ENCODE measurements around the gene EPGN.

EPGN gene

GRCh38 chr4:74322301-74322700, 14.0 kb downstream of the EPGN start:
- H3K36me3 ChIP-seq (ENCODE audit: control insufficient read depth in 2 of 2, insufficient read depth in 2 of 2, low read length in 2 of 2) = no peaks in the 10 kb centered on the region
- H3K9ac ChIP-seq (ENCODE audit: low read length in 2 of 2) = no peak overlapping the region
- H3K27ac ChIP-seq (ENCODE audit: low read length) = no peak overlapping the region
- no peaks in the 10 kb centered on the region for H3K27me3 ChIP-seq (ENCODE audit: control insufficient read depth in 1 of 2, insufficient read depth in 2 of 2, low read length in 2 of 2)
- no peaks in the 10 kb centered on the region for H3K9me3 ChIP-seq (ENCODE audit: control insufficient read depth in 2 of 2, low read length in 2 of 2)
- H3K4me1 ChIP-seq (ENCODE audit: control insufficient read depth, insufficient read depth, low read length) = no peaks in the 10 kb centered on the region
- no peak overlapping the region for H3K4me3 ChIP-seq (ENCODE audit: low read length in 2 of 2)

- Histone ChIP-seq H3K4me3 (ENCODE audit: low read length in 2 of 2) (no peak overlapping the region), H3K27me3 (ENCODE audit: control insufficient read depth in 1 of 2, insufficient read depth in 2 of 2, low read length in 2 of 2) (no peaks in the 10 kb centered on the region), H3K9me3 (ENCODE audit: control insufficient read depth in 2 of 2, low read length in 2 of 2) (no peaks in the 10 kb centered on the region), H3K4me1 (ENCODE audit: control insufficient read depth, insufficient read depth, low read length) (no peaks in the 10 kb centered on the region), H3K9ac (ENCODE audit: low read length in 2 of 2) (no peak overlapping the region), H3K36me3 (ENCODE audit: control insufficient read depth in 2 of 2, insufficient read depth in 2 of 2, low read length in 2 of 2) (no peaks in the 10 kb centered on the region), H3K27ac (ENCODE audit: low read length) (no peak overlapping the region)
These were observed 15.4 kb downstream of the EPGN start for GRCh38 chr4:74323663-74324062.

GRCh38 chr4:74324262-74324661, 16.0 kb downstream of the EPGN start:
- no peaks in the 10 kb centered on the region for H3K27me3 ChIP-seq (ENCODE audit: control insufficient read depth in 1 of 2, insufficient read depth in 2 of 2, low read length in 2 of 2)

GRCh38 chr4:74325886-74326285, 17.6 kb downstream of the EPGN start:
- Histone ChIP-seq H3K9ac (ENCODE audit: low read length in 2 of 2) (no peak overlapping the region), H3K9me3 (ENCODE audit: control insufficient read depth in 2 of 2, low read length in 2 of 2) (no peaks in the 10 kb centered on the region), H3K4me1 (ENCODE audit: control insufficient read depth, insufficient read depth, low read length) (no peaks in the 10 kb centered on the region), H3K4me3 (ENCODE audit: low read length in 2 of 2) (no peak overlapping the region), H3K27me3 (ENCODE audit: control insufficient read depth in 1 of 2, insufficient read depth in 2 of 2, low read length in 2 of 2) (no peaks in the 10 kb centered on the region), H3K36me3 (ENCODE audit: control insufficient read depth in 2 of 2, insufficient read depth in 2 of 2, low read length in 2 of 2) (no peaks in the 10 kb centered on the region), H3K27ac (ENCODE audit: low read length) (no peak overlapping the region)

More at GRCh38 chr4:74324262-74324661, 16.0 kb downstream of the EPGN start:
- H3K36me3 ChIP-seq (ENCODE audit: control insufficient read depth in 2 of 2, insufficient read depth in 2 of 2, low read length in 2 of 2) = no peaks in the 10 kb centered on the region
- no peak overlapping the region for H3K27ac ChIP-seq (ENCODE audit: low read length)
- H3K9ac ChIP-seq (ENCODE audit: low read length in 2 of 2) = no peak overlapping the region
- no peaks in the 10 kb centered on the region for H3K4me1 ChIP-seq (ENCODE audit: control insufficient read depth, insufficient read depth, low read length)
- no peaks in the 10 kb centered on the region for H3K9me3 ChIP-seq (ENCODE audit: control insufficient read depth in 2 of 2, low read length in 2 of 2)
- H3K4me3 ChIP-seq (ENCODE audit: low read length in 2 of 2) = no peak overlapping the region

GRCh38 chr4:74327762-74328161, 19.5 kb downstream of the EPGN start:
- Histone ChIP-seq H3K9me3 (ENCODE audit: control insufficient read depth in 2 of 2, low read length in 2 of 2) (no peaks in the 10 kb centered on the region), H3K9ac (ENCODE audit: low read length in 2 of 2) (no peak overlapping the region), H3K27me3 (ENCODE audit: control insufficient read depth in 1 of 2, insufficient read depth in 2 of 2, low read length in 2 of 2) (no peaks in the 10 kb centered on the region), H3K4me1 (ENCODE audit: control insufficient read depth, insufficient read depth, low read length) (no peaks in the 10 kb centered on the region), H3K27ac (ENCODE audit: low read length) (no peak overlapping the region), H3K4me3 (ENCODE audit: low read length in 2 of 2) (no peak overlapping the region), H3K36me3 (ENCODE audit: control insufficient read depth in 2 of 2, insufficient read depth in 2 of 2, low read length in 2 of 2) (no peaks in the 10 kb centered on the region)

- Histone ChIP-seq H3K9ac (ENCODE audit: low read length in 2 of 2) (no peak overlapping the region), H3K27ac (ENCODE audit: low read length) (no peak overlapping the region), H3K36me3 (ENCODE audit: control insufficient read depth in 2 of 2, insufficient read depth in 2 of 2, low read length in 2 of 2) (no peaks in the 10 kb centered on the region), H3K4me3 (ENCODE audit: low read length in 2 of 2) (no peak overlapping the region), H3K9me3 (ENCODE audit: control insufficient read depth in 2 of 2, low read length in 2 of 2) (no peaks in the 10 kb centered on the region), H3K27me3 (ENCODE audit: control insufficient read depth in 1 of 2, insufficient read depth in 2 of 2, low read length in 2 of 2) (no peaks in the 10 kb centered on the region), H3K4me1 (ENCODE audit: control insufficient read depth, insufficient read depth, low read length) (no peaks in the 10 kb centered on the region)
These were observed 20.2 kb downstream of the EPGN start for GRCh38 chr4:74328501-74328900.

- H3K9ac ChIP-seq (ENCODE audit: low read length in 2 of 2) = no peak overlapping the region
- no peak overlapping the region for H3K4me3 ChIP-seq (ENCODE audit: low read length in 2 of 2)
- H3K4me1 ChIP-seq (ENCODE audit: control insufficient read depth, insufficient read depth, low read length) = no peaks in the 10 kb centered on the region
- H3K36me3 ChIP-seq (ENCODE audit: control insufficient read depth in 2 of 2, insufficient read depth in 2 of 2, low read length in 2 of 2) = no peaks in the 10 kb centered on the region
- H3K9me3 ChIP-seq (ENCODE audit: control insufficient read depth in 2 of 2, low read length in 2 of 2) = no peaks in the 10 kb centered on the region
- H3K27me3 ChIP-seq (ENCODE audit: control insufficient read depth in 1 of 2, insufficient read depth in 2 of 2, low read length in 2 of 2) = no peaks in the 10 kb centered on the region
- H3K27ac ChIP-seq (ENCODE audit: low read length) = no peak overlapping the region
These were observed 21.0 kb downstream of the EPGN start for GRCh38 chr4:74329307-74329706.

- Histone ChIP-seq H3K4me1 (ENCODE audit: control insufficient read depth, insufficient read depth, low read length) (no peaks in the 10 kb centered on the region), H3K36me3 (ENCODE audit: control insufficient read depth in 2 of 2, insufficient read depth in 2 of 2, low read length in 2 of 2) (no peaks in the 10 kb centered on the region), H3K27me3 (ENCODE audit: control insufficient read depth in 1 of 2, insufficient read depth in 2 of 2, low read length in 2 of 2) (no peaks in the 10 kb centered on the region), H3K27ac (ENCODE audit: low read length) (no peak overlapping the region), H3K9me3 (ENCODE audit: control insufficient read depth in 2 of 2, low read length in 2 of 2) (no peaks in the 10 kb centered on the region), H3K4me3 (ENCODE audit: low read length in 2 of 2) (no peak overlapping the region), H3K9ac (ENCODE audit: low read length in 2 of 2) (no peak overlapping the region)
These were observed 22.1 kb downstream of the EPGN start for GRCh38 chr4:74330295-74330750.

GRCh38 chr4:74331252-74331651, 23.0 kb downstream of the EPGN start:
- Histone ChIP-seq H3K36me3 (ENCODE audit: control insufficient read depth in 2 of 2, insufficient read depth in 2 of 2, low read length in 2 of 2) (no peaks in the 10 kb centered on the region), H3K4me1 (ENCODE audit: control insufficient read depth, insufficient read depth, low read length) (no peaks in the 10 kb centered on the region), H3K9ac (ENCODE audit: low read length in 2 of 2) (no peak overlapping the region), H3K4me3 (ENCODE audit: low read length in 2 of 2) (no peak overlapping the region), H3K27ac (ENCODE audit: low read length) (no peak overlapping the region), H3K9me3 (ENCODE audit: control insufficient read depth in 2 of 2, low read length in 2 of 2) (no peaks in the 10 kb centered on the region), H3K27me3 (ENCODE audit: control insufficient read depth in 1 of 2, insufficient read depth in 2 of 2, low read length in 2 of 2) (no peaks in the 10 kb centered on the region)

- H3K27me3 ChIP-seq (ENCODE audit: control insufficient read depth in 1 of 2, insufficient read depth in 2 of 2, low read length in 2 of 2) = no peaks in the 10 kb centered on the region
- no peaks in the 10 kb centered on the region for H3K4me1 ChIP-seq (ENCODE audit: control insufficient read depth, insufficient read depth, low read length)
- H3K9ac ChIP-seq (ENCODE audit: low read length in 2 of 2) = no peak overlapping the region
- no peaks in the 10 kb centered on the region for H3K36me3 ChIP-seq (ENCODE audit: control insufficient read depth in 2 of 2, insufficient read depth in 2 of 2, low read length in 2 of 2)
- no peak overlapping the region for H3K27ac ChIP-seq (ENCODE audit: low read length)
- no peaks in the 10 kb centered on the region for H3K9me3 ChIP-seq (ENCODE audit: control insufficient read depth in 2 of 2, low read length in 2 of 2)
- no peak overlapping the region for H3K4me3 ChIP-seq (ENCODE audit: low read length in 2 of 2)
These were observed 23.7 kb downstream of the EPGN start for GRCh38 chr4:74331944-74332343.

GRCh38 chr4:74334636-74335035, 26.4 kb downstream of the EPGN start:
- H3K9me3 ChIP-seq (ENCODE audit: control insufficient read depth in 2 of 2, low read length in 2 of 2) = no peaks in the 10 kb centered on the region
- no peak overlapping the region for H3K9ac ChIP-seq (ENCODE audit: low read length in 2 of 2)
- no peaks in the 10 kb centered on the region for H3K27me3 ChIP-seq (ENCODE audit: control insufficient read depth in 1 of 2, insufficient read depth in 2 of 2, low read length in 2 of 2)
- H3K27ac ChIP-seq (ENCODE audit: low read length) = no peak overlapping the region
- H3K4me3 ChIP-seq (ENCODE audit: low read length in 2 of 2) = no peak overlapping the region
- no peaks in the 10 kb centered on the region for H3K4me1 ChIP-seq (ENCODE audit: control insufficient read depth, insufficient read depth, low read length)
- H3K36me3 ChIP-seq (ENCODE audit: control insufficient read depth in 2 of 2, insufficient read depth in 2 of 2, low read length in 2 of 2) = no peaks in the 10 kb centered on the region
